GM21528 (cell line): Measurements from ENCODE around the gene FXR2.
"Not testable (repeated sequence)": the region's sequence is repeated elsewhere in the genome, so short reads cannot be mapped to it uniquely, and the experiment has no call there.

Experiments
- ATAC-seq: cut with Tn5 transposase; IDR thresholded peaks from one replicate; pipeline ENCODE4 v1.9.1; 2021; ENCODE audit warnings: mild to moderate bottlenecking, moderate library complexity; ENCODE audit not compliant: unreplicated experiment, low FRiP score

The FXR2 gene

DNA sequence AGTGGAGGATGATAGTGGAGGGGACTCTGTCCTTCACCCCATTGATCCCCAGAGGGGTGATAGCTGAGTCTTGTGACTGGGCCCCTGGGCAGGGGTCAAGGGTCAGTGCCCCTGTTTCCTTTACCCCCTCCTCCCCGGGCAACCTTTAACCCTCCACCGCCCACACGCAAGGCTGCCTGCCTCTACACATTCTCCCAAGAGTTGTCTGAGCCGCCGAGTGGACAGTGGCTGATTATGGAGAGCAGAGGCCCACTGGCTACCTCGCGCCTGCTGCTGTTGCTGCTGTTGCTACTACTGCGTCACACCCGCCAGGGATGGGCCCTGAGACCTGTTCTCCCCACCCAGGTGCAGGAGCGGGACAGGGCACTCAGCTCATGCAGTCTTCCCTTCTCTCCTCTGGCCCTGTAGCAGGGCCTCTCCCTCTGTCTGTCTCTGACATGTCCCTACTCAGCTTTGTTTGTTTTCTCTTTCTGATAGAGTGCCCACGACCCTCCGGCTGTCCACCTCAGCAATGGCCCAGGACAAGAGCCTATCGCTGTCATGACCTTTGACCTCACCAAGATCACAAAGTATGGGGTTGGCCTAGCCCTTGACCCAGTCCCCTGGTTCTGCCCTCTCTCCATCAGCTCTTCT, 15.4 kb upstream of the FXR2 start, which contains the start of gene SHBG:
TSS of gene SHBG (plus strand) at position 197 of the 633 bp plus-strand sequence. CDS start at position 235, 38 bp downstream.
- ATAC-seq = no peak

DNA sequence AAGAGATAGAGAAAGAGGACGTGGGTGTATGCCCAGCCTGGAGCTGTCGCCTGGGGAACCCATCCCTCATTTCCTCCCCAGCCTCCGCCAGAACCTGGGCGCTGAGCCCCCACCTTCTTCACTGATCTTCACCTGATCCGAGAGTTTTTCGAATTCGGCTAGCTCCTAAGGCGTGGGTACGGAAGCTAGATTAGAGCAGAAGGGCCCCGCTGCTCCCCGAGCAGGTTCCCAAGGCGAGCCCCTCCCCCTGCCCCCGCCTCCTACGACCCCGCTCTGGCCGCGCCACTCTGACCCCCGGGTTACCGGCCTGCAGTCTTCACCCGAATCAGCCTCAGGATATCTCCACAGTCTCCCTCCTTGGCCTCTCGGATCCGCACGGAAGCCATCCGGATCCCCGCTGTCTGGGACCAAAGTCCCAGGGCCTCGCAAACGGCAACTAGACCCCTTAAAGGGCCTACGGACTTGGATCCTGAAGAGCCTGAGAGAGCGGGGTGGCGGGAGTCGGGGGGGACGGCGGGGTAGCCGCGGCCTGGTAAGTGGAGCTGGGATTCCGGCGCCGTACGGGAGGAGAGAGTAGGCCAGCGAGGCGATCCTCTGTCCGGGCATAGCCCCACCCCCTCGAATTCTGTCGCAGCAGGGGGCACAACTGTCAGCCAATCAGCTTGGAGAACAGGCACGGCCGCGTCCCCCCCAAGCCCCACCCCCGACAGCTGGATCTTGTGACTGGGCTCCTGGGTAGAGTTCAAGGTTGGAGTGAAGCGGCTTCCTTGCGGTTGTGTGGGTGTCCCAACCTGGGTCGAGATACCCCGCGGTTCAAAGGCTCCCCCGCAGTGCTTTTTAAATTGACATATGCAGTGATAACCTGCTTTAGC, 12.8 kb upstream of the FXR2 start, which contains the start of gene SAT2:
TSS of gene SAT2 (minus strand) at position 572 of the 872 bp plus-strand sequence. CDS start at position 386, 186 bp downstream.
- peak; percentile 79 for ATAC-seq

DNA sequence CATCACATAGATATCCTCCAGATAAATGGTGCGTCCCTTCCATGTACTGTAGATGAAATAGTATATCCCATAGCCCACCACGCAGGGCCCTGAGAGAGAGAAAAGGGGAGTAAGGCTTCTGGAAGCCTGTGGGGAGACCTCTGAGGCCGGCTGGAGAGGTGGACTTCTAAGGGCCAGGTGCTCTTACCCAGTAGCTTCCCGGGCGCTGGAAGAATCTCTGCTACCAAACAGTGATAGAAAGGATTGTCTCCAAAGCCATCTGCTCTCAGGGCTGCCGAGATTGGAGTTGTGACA, 12.2 kb upstream of the FXR2 start:
- no peak for ATAC-seq

DNA sequence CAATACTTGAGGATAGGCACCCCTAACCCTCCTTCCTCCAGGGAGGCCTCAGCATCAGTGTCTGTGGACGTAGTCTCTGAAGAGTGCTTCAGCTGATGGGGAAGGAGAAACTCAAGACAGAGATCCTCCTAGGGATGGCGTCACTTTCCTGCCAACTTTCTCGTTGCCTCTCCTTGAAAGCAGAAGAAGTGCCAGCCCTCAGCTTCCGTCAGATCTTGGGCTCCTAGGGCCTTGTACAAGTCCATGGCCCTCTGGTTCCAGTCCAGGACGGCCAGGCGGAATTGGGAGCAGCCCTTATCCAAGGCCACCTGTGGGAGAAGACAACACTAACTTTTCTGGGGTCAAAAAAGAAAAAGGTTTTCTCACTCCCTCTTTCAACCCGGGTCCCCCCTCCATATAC, 11.6 kb upstream of the FXR2 start:
- no peak for ATAC-seq

DNA sequence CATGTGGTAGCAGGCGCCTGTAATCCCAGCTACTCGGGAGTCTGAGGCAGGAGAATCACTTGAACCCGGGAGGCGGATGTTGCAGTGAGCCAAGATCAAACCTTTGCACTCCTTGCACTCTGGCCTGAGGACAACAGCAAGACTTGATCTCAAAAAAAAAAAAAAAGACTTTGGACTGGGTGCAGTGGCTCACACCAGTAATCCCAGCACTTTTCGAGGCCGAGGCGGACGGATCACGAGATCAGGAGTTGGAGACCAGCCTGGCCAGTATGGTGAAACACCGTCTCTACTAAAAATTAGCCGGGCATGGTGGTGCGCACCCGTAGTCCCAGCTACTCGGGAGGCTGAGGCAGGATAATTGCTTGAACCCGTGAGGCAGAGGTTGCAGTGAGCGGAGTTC, 11.1 kb upstream of the FXR2 start:
- ATAC-seq = not testable (repeated sequence)

DNA sequence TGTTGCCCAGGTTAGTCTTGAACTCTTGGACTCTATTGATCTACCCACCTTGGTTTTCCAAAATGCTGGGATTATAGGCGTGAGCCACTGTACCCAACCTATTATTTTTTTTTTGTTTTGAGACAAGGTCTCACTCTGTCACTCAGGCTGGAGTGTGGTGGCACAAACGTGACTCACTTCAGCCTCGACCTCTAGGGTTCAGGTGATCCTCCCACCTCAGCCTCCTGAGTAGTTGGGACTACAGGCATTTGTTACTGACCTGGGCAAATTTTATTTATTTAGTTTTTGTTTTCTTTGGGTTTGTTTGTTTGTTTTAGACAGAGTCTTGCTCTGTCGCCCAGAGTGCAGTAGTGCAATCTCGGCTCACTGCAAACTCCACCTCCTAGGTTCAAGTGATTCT, 9.0 kb upstream of the FXR2 start:
- ATAC-seq = no peak

DNA sequence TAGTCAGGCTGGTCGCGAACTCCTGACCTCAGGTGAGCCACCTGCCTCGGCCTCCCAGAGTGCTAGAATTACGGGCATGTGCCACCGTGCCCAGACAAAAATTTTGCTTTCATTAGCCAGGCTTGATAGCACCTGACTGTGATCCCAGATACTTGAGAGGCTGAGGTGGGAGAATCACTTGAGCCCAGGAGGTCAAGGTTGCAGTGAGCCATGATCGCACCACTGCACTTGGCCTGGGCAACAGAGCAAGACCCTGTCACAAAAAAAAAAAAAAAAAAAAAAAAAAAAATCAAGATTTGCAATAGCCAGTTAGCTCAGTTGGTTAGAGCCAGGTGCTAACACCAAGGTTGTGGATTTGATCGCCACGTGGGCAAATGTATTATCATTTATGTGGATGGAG, 6.1 kb upstream of the FXR2 start:
- ATAC-seq = no peak

DNA sequence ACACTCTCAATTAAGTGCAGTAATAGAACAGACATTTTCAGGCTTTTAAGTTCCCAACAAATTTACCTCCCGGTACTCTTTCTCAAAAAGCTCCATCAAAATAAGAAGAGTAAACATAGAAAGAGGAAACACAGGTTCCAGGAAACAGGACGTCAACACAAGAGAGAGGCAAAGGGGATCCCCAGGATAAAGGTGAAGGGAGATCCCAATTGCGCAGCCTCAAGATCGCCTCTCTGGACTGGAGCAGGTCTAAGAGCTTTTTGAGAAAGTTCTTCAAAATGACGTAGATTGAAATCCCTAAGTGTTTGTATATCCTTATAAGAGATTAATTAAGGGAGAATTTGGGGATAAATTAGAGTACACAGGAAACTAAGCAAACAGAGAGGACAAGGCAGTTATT, 3.9 kb upstream of the FXR2 start:
- no peak for ATAC-seq

DNA sequence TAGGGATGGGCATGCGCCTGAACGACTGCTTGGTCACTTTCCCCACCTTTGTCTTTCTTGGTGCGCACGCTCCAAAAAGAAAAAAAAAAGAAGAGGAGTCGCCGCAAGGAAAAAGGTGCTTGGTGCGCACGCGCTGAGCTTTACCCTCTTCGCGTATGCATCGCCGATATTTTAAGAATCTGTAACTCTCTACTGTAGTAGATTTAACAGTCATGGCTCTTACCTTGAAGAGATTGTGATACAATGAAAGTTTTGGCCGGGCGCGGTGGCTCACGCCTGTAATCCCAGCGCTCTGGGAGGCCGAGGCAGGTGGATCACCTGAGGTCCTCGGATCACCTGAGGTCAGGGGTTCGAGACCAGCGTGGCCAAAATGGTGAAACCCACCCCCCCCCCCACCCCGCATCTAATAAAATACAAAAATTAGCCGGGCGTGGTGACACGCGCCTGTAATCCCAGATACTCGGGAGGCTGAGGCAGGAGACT, 609 bp upstream of the FXR2 start:
- no peak for ATAC-seq

DNA sequence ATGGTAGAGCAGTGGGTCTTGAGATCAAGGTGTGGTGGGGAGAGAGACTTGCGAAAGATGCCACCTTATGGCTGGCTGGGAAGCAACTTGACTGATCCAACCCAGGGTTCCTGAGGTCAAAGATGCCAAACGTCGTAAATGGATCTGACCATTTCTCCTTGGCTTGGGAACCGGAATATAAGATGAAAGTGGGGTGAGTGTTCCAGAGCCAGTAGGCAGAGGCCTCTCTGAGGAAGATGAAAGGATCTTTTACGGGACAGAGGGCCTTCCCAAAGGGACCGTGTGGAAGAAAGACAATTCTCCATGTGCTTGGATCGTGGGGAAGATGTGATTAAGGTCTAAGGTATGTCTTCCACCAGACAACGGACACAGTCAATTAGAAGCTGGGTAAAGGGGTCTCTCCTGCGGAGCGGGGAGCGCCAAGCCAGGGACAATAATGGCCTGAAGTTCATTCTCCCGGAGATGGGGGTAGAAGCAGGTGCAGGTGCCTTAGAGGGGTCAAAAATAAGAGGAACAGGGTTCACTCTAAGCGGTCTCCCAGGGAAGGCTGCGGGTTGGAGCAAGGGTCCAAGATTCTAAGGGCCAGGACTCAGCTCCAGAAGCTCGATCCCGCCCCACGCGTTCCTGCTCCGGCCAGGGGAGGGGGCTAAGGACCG, 800 bp downstream of the FXR2 start:
- ATAC-seq = no peak

DNA sequence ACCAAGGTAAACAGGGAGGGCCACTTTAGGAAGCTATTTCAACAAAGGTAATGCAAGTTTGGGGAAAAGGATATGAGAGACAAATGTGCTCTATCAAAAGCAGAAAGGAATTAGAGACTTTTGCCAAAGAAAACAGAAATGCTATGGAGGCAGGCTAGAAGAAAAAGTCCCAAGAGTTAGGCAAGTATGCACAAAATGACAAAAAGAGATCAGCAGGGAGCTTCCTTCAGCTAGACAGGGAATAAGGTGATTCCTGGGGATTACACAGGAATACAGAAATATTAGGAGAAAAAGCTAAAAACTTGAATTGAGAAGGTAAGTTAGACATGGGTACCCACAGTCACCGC, 2.4 kb downstream of the FXR2 start:
- ATAC-seq = no peak

DNA sequence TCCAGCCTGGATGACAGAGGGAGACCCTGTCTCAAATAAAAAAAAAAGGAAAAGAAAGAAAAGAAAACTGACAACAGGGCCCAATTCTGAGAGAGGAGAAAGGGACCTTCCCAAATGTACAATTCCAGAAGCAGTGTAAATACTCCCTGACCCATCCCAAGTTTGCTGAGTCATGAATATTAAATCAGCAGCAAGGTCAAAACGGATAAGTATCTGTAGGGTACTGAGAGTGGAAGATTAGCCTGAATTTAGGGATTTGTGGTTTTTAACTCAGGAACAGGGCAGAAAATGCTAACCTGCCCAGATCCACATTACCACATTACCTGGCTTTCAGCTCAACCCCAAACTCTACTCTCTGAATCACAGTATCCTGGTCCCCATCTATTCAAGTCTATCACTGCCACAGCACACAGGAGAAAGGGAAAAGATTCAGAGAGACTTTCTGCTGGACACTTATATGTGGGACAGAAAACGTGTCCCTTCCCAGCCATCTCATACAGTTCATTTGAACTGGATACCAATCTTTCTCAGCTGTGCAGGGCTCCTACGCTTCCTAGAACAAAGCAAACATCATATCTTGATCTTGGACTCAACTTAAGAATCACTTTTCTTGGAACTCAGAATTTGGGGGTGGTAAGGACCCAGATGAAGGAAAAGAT, 2.9 kb downstream of the FXR2 start:
- no peak for ATAC-seq

DNA sequence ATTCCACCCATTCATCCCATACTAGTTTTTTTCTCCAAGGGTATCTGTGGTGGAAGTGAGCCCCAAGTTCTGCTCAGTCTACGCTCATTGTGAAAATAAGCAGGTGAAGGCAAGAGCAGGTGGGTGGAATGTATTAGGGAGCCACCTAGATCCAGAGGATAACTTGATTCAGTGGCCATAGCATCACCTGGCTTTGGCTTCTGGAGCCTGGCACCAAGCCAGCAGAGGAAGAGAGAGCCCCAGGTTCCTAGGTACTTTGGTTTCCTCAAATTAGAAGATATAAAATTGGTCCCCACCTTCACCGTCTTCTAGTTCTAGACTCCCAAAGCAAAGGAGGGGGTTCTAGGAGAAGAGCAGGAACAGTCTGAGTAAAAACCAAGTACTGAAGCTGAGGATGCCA, 4.1 kb downstream of the FXR2 start:
- ATAC-seq = no peak

DNA sequence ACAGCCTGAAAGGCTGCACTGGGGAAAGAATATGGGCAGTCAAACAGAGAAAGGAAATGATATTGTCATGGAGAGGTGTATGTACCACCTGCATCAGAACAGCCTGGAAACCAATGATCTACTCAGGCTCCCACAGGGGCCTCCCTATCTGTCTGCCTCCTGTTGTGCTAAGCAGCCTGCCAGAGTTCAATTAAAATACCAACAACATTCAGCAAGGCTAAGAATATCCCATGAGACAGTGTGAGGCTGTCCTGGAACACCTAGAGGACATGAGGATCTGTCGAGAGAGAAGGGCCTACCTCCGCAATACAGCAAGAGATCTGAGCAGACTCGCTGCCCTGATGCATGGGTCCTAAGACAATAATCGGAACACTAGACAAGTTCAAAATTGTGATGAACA, 8.4 kb downstream of the FXR2 start:
- no peak for ATAC-seq

DNA sequence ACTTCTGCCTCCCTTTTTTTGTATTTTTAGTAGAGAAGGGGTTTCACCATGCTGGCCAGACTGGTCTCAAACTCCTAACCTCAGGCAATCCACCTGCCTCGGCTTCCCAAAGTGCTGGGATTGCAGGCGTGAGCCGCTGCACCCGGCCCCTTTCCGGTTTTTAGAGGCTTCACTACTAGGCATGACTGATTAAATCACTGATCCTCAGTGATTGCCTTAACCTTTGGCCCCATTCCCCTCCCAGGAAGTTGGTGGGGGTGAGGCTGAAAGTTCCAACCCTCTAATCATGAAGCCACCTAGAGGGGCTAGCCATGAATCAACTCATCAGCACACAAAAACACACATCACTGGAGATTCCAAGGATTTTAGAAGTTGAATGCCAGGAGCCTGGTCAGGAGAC, 17.1 kb downstream of the FXR2 start:
- ATAC-seq = not testable (repeated sequence)

DNA sequence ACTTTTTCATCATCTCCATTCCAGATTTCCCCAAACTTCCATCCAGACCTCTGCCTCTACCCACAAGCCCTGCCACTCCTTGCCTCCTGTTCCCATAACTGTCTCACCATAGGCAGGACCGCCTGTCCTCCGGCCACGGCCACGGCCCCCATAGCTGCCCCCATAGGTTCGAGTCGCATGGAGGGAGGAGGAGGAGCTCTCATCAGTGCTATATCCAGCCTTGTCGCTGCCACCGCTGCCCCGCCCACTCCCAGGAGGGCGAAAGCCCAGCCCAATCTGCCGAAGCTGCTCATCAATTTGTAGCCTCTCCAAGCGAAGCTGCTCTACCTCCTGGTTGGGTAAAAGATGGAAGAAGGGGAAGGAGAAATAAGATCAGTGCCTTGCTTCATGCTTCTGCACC, 21.4 kb downstream of the FXR2 start:
- ATAC-seq = no peak

DNA sequence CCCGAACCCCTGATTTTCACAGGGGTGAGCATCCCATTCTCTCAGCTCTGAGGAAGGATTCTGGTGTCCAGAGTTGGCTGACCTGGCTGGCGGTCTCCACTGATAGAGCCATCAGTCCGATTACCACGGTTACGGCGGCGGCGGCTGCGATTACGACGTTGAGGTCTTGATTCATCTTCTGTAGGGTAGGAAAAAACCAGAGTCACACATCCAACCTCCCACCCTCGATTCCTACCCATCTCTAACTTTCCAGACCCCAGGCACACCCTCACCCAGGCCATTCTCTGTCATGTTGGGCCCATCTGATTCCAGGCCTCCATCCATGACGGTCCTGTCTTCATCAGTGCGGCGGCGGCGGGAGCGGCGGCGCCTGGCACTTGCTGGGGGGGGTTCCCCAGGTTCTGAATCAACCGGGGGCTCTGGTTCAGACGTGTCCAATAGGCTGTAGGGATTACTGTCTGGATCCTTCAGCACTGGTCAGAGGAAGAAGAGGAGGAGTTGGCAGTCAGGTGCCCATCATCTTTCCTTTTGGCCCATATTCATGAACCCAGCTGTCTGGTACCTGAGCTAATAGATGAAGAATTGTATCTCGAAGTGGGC, 22.2 kb downstream of the FXR2 start:
- no peak for ATAC-seq

DNA sequence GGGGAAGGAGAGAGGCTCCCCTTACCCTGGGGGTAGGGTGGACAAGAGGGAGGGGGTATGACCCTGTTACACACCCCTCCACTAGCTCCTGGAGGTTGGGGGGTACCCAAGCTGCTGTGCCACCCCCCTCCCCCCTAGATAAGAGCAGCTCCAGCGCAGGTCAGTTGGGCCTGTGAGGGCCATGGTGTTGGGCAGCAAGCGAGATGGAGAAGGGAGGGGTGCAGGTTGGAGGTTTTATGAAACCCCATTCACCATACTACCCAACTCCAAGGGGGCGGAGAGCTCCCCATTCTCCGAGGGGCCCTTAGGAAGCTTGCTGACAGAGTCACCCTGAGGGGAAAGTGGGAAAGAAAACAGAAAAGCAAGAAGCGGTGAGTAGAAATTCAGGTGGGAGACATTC, 23.1 kb downstream of the FXR2 start:
- no peak for ATAC-seq

DNA sequence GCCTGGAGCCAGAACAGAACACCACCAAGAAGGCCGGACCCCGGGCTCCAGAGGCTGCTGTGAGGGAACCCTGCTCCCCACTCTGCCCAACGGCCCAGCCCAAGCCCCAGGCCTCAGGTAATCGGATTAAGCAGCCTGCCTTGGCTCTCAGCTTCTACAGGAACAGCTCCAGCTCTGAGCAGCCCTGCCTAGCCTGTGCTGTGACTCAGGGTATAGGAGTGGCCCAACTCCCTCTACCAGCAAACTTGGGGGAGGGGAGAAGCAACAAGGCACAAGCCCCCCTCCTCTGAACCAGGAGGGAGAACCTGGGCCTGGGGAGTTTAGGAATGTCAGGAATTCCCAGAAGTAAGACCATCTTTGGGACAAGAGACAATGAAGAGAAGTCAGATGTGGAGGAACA, 24.0 kb downstream of the FXR2 start:
- no peak for ATAC-seq

DNA sequence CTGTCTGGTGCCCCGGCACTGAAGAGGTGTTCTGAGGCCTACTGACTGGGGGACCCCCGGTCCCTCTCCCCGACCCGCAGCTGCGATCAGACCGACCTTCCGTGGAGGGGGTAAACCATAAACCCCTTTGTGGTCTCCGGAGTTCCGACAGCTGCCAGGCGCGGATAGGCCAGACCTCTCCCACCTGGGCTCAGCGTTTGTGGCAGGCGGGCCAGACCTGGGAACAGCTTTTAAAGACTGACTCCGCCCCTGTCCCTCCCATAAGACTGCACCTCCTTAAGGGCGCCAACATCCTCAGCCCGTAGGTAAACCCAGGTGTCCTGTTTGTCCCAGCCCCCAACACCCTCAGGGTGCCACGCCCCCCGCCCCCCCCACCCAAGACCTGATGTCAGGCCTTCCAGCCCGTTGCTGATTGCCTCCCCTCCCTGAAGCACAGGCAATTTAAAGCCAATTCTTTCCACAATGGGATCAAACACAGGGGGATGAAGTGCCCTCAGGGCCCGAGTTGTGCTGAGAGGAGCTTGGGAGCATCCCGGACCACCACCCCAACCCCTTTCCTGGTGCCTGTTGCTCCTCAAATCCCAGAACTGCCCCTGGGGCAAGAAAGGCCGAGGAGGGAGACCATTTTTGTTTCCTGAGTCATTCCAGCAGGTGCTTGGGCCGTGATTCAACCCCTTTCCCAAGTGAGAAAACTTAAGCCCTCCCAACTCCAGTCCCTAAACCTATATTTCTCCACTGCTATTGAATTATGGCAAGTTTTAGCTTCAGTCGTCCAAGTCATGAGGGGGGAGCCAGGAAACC, 24.6 kb downstream of the FXR2 start, which contains the start of gene SOX15:
TSS of gene SOX15 (minus strand) at position 204 of the 801 bp plus-strand sequence. CDS start 418 bp downstream, outside the sequence.
- no peak for ATAC-seq
